NB4 (cell line): Measurements from ENCODE around the gene CTTN.
A peak's percentile ranks its signal among the peaks of the same experiment; 100 is the strongest.

ENCODE experiments used
- DNase-seq: peaks from one replicate; pipeline ENCODE4 v3.0.0; 2010; ENCODE audit warnings: low read depth
- H3K4me3 ChIP-seq: one replicate; pipeline ENCODE4 v1.5.1; 2011; ENCODE audit warnings: mild to moderate bottlenecking, low read depth, low read length, moderate library complexity
- MYC ChIP-seq: IDR thresholded peaks from 2 replicates; pipeline ENCODE4 v1.6.1; 2011; ENCODE audit warnings: low read depth, low read length
- POLR2A ChIP-seq: IDR thresholded peaks from 2 replicates; pipeline ENCODE4 v1.6.1; 2011; ENCODE audit warnings: mild to moderate bottlenecking; ENCODE audit not compliant: insufficient read length; ENCODE audit errors: extremely low read depth
- TF ChIP-seq, protein P1 (sequence below): IDR thresholded peaks from 2 replicates; pipeline ENCODE4 v1.6.1; 2011; ENCODE audit warnings: low read depth, low read length
- TF ChIP-seq, protein P2 (sequence below): IDR thresholded peaks from one replicate; pipeline ENCODE4 v1.5.1; 2012; ENCODE audit warnings: low read depth, low read length

The CTTN gene

DNA sequence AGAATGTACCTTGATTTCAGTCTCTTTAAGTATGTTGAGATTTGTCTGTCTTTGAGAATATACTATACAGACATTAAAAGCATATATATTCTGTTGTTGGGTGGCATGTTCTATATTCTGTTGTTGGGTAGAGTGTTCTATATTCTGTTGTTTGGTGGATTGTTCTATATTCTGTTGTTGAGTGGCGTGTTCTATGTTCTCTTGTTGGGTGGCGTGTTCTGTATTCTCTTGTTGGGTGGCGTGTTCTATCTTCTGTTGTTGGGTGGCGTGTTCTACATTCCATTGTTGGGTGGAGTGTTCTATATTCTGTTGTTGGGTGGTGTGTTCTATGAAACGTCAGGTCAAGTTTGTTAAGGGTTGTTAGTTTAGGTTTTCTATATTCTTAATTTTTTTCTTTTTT lies 27.1 kb upstream of the CTTN start:
- no peak for DNase-seq

DNA sequence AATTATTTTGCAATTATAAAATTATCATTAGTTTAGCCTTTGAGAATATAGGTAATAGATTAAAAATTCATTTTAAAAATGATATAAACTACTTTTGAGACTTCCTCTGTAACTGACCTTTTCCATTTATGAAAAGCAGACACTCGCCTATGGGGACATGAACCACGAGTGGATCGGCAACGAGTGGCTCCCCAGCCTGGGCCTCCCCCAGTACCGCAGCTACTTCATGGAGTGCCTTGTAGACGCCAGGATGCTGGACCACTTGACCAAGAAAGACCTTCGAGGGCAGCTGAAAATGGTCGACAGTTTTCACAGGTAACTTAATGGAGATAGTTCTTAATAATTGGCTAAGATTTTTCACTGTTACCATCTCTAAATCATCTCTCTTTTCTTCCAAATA lies 26.3 kb upstream of the CTTN start:
- H3K4me3 ChIP-seq = no peak overlapping the region
- TF ChIP-seq POLR2A = no peak
- no peak for TF ChIP-seq MYC
- TF ChIP-seq, protein P1, sequence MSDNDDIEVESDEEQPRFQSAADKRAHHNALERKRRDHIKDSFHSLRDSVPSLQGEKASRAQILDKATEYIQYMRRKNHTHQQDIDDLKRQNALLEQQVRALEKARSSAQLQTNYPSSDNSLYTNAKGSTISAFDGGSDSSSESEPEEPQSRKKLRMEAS = no peak
- TF ChIP-seq, protein P2, sequence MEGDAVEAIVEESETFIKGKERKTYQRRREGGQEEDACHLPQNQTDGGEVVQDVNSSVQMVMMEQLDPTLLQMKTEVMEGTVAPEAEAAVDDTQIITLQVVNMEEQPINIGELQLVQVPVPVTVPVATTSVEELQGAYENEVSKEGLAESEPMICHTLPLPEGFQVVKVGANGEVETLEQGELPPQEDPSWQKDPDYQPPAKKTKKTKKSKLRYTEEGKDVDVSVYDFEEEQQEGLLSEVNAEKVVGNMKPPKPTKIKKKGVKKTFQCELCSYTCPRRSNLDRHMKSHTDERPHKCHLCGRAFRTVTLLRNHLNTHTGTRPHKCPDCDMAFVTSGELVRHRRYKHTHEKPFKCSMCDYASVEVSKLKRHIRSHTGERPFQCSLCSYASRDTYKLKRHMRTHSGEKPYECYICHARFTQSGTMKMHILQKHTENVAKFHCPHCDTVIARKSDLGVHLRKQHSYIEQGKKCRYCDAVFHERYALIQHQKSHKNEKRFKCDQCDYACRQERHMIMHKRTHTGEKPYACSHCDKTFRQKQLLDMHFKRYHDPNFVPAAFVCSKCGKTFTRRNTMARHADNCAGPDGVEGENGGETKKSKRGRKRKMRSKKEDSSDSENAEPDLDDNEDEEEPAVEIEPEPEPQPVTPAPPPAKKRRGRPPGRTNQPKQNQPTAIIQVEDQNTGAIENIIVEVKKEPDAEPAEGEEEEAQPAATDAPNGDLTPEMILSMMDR = no peak
- no peak for DNase-seq

More for the DNA sequence above, 27.1 kb upstream of the CTTN start:
- TF ChIP-seq MYC (no peak), POLR2A (no peak)
- TF ChIP-seq, protein P1 = no peak
- TF ChIP-seq, protein P2 = no peak
- no peak overlapping the region for H3K4me3 ChIP-seq

DNA sequence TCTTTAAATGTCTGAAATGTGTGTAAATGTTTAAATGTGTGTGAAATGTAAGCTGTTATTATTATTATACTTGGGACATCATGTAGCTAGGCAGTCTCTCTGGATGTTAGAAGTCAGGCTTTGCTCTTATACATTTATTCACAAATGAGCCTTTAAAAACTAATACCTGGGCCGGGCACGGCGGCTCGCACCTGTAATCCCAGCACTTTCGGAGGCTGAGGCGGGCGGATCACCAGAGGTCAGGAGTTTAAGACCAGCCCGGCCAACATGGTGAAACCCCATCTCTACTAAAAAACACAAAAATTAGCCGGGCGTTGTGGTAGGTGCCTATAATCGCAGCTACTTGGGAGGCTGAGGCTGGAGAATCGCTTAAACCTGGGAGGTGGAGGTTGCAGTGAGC lies 21.7 kb upstream of the CTTN start:
- DNase-seq = no peak
- no peak overlapping the region for H3K4me3 ChIP-seq
- TF ChIP-seq POLR2A (no peak), MYC (no peak)

DNA sequence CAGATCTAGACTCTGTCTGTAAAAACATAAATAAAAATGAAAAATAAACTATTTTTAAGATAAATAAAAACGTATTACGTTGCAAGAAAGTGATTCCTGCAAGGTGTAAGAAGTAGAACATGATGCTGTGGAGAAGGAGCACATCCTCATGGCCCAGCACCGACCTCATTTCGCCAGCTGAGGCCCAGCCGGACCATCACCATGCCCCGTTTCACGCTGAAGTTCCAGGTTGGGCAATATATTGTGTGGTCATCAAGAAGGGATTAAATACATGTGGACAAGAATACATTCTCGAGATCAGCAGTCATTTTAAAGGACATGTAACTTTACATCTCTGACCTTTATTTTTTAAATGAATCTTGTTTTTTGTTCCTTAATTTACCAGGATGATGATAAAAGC lies 20.7 kb upstream of the CTTN start:
- TF ChIP-seq, protein P1 = no peak
- TF ChIP-seq, protein P2 = no peak
- no peak for TF ChIP-seq POLR2A
- no peak for TF ChIP-seq MYC
- H3K4me3 ChIP-seq = no peak overlapping the region
- DNase-seq = no peak

DNA sequence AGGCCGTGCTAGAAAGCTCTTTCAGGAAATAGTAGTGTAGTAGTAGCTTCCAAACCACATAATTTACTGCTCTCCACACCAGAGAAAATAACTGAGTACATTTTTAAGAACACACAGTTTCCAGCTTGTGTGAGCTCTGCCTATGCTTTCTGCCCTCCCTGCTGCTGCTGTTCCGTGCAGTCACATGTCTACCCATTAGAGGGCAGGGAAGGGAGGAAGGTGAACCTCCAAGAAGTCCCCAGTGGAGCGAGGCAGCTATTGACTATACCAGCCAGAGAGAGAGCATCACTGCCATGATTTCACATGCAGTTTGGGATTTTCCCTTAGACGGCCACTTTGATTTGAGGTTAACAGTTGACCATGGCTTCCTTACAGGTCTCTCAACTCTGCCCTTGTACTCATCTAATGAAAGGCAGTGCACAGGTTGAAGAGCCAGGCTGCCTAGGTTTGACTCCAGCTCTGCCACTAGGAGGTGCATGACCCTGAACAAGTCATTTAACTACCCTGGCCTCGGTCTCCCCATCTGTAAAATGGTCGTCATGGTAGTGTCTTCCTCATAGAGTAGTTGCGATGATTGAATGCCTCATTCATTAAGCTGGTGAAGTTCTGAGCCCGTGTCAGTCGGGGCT lies 19.7 kb upstream of the CTTN start:
- H3K4me3 ChIP-seq = no peak overlapping the region
- TF ChIP-seq POLR2A = no peak
- TF ChIP-seq, protein P2 = no peak
- TF ChIP-seq, protein P1 = no peak
- TF ChIP-seq MYC = no peak
- DNase-seq = peak; percentile 27

DNA sequence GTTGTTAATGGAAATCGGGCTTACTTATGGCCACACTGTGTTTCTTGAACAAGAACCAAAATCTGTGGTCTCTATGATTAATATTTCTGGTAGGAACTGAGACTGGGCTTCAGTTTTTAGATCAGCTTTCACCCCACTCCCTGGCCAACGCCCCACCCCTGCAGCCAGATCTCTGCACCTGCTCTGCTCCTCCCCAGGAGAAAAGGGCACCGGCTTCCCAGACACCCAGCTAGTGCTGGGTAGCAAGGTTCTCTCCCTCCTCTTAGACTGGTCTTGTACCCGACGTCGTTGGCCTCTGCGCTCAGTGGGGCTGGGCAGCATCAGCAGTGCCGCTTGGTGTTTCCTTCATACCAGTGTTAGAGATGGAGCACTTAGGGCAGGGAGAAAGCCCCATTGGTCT lies 17.0 kb upstream of the CTTN start:
- no peak for DNase-seq
- TF ChIP-seq, protein P1 = no peak
- TF ChIP-seq MYC (no peak), POLR2A (no peak)
- TF ChIP-seq, protein P2 = no peak
- no peak overlapping the region for H3K4me3 ChIP-seq
